Omental fat pad (tissue), 4 donors: Measurements from ENCODE around the gene CYP2A13. TPM values are rescaled to one million over a fixed set of nuclear protein-coding genes. Genes with fewer than 3 reads are reported as not detected.

Source experiments
- ATAC-seq: fragments of 150-250 bp; one replicate; pipeline ENCODE4 v1.9.1; 2016; ENCODE audit warnings: mild to moderate bottlenecking, moderate library complexity; ENCODE audit not compliant: low FRiP score
- DNase-seq: peaks from one replicate; pipeline ENCODE4 v3.0.0-alpha.2; 2019; ENCODE audit warnings: low spot score
- total RNA-seq, 4 donors: library from RNA; depleted of rRNA; stranded (reverse); fragments of >200 nt; gene quantifications; one replicate each; pipeline ENCODE4 v1.1.0, GENCODE V29; 2016
- TF ChIP-seq, protein P1 (sequence below), 3 donors: fragments of 450-650 bp; IDR thresholded peaks; one replicate each; pipeline ENCODE4 v1.5.1; 2016 to 2017; ENCODE audit warnings: antibody characterized with exemption in 3 of 3, mild to moderate bottlenecking in 3 of 3, moderate library complexity in 2 of 3

The CYP2A13 gene
- total RNA-seq, 4 donors from 2014 or later, result not detected

- DNase-seq, result no peak
- ATAC-seq, result no peak
- TF ChIP-seq, protein P1, sequence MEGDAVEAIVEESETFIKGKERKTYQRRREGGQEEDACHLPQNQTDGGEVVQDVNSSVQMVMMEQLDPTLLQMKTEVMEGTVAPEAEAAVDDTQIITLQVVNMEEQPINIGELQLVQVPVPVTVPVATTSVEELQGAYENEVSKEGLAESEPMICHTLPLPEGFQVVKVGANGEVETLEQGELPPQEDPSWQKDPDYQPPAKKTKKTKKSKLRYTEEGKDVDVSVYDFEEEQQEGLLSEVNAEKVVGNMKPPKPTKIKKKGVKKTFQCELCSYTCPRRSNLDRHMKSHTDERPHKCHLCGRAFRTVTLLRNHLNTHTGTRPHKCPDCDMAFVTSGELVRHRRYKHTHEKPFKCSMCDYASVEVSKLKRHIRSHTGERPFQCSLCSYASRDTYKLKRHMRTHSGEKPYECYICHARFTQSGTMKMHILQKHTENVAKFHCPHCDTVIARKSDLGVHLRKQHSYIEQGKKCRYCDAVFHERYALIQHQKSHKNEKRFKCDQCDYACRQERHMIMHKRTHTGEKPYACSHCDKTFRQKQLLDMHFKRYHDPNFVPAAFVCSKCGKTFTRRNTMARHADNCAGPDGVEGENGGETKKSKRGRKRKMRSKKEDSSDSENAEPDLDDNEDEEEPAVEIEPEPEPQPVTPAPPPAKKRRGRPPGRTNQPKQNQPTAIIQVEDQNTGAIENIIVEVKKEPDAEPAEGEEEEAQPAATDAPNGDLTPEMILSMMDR (IDR thresholded peaks at IDR 0.05), result no peak
Measured at GRCh38 chr19:41136636-41137455, 48.6 kb downstream of the CYP2A13 start.

DNA sequence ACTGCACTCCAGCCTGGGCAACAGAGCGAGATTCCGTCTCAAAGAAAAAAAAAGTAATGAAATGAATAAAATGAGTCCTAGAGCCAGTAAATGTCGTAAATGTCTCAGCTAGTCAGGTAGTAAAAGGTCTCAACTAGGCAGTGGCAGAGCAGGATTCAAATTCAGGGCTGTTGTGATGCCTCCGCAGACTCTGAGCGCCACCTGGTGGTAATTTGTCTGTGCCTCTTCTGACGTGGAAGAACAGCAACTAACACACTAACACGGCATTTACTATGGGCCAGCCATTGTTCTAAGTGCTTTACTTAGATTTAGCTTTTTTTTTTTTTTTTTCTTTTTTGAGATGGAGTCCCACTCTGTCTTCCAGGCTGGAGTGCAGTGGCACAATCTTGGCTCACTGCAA lies 56.2 kb downstream of the CYP2A13 start:
- ATAC-seq (no peak), DNase-seq (peak; percentile 90)
- TF ChIP-seq, protein P1 (IDR thresholded peaks at IDR 0.05), result peak in 1 of 3 donors; percentile 18

Other genes starting within 250 kb of the CYP2A13 start
- under 1 TPM in 1 of 4 donors, not detected in 3; 0.36 TPM for gene CYP2A6, start 238.0 kb upstream of the CYP2A13 start, total RNA-seq
- gene CYP2A7, start 206.2 kb upstream of the CYP2A13 start, total RNA-seq, result not detected
- not detected for gene CYP2B6, start 97.2 kb upstream of the CYP2A13 start, total RNA-seq
- gene CYP2F1, start 26.0 kb downstream of the CYP2A13 start, total RNA-seq, result not detected
- gene CYP2S1, start 104.8 kb downstream of the CYP2A13 start, total RNA-seq, result 1 to 10 TPM in 3 of 4 donors, under 1 TPM in 1; 0.32 to 6.5 (median 5.5) TPM
- 100 to 1,000 TPM in 1 of 4 donors, 10 to 100 TPM in 3; 65.8 to 141 (median 78.7) TPM for gene AXL, start 130.8 kb downstream of the CYP2A13 start, total RNA-seq
- gene HNRNPUL1, start 175.9 kb downstream of the CYP2A13 start, total RNA-seq, result 100 to 1,000 TPM in 3 of 4 donors, 10 to 100 TPM in 1; 92.5 to 173 (median 117) TPM
- 10 to 100 TPM; 11.8 to 16.6 (median 13.9) TPM for gene CCDC97, start 221.7 kb downstream of the CYP2A13 start, total RNA-seq